Upper lobe of left lung (tissue), 4 donors: ENCODE results near the gene SLC23A3.

Source experiments
- EP300 ChIP-seq, 4 donors: sonication (generic); formaldehyde crosslinking; IDR thresholded peaks; one replicate each; pipeline ENCODE4 v1.5.1; 2017; ENCODE audit warnings: antibody characterized with exemption in 4 of 4, control low read depth in 2 of 4
- TF ChIP-seq, protein P1 (sequence below), 6 experiments: fragments of 450-650 bp in 4 of 6; fragments of 200-600 bp in 2 of 6; sonication (generic) in 2 of 6; IDR thresholded peaks; one replicate each; pipeline ENCODE4 v1.5.1; 2016 to 2019; ENCODE audit warnings: antibody characterized with exemption in 6 of 6

DNA sequence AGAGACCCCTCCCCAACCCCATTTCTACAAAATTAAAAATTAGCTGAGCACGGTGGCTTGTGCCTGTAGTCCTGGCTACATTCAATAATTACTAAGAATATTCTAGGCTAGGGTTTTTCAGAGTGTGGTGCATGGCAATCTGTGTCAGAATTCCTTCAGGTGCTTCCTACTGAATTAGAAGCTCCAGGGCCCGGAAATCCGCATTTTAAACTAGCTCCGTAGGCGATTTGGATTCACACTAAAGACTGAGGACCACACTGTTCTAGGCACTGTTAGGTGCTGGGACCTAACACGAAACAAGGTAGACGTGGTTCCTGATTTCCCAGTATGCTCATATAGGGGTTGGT, 36.1 kb upstream of the SLC23A3 start:
- TF ChIP-seq, protein P1, sequence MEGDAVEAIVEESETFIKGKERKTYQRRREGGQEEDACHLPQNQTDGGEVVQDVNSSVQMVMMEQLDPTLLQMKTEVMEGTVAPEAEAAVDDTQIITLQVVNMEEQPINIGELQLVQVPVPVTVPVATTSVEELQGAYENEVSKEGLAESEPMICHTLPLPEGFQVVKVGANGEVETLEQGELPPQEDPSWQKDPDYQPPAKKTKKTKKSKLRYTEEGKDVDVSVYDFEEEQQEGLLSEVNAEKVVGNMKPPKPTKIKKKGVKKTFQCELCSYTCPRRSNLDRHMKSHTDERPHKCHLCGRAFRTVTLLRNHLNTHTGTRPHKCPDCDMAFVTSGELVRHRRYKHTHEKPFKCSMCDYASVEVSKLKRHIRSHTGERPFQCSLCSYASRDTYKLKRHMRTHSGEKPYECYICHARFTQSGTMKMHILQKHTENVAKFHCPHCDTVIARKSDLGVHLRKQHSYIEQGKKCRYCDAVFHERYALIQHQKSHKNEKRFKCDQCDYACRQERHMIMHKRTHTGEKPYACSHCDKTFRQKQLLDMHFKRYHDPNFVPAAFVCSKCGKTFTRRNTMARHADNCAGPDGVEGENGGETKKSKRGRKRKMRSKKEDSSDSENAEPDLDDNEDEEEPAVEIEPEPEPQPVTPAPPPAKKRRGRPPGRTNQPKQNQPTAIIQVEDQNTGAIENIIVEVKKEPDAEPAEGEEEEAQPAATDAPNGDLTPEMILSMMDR (IDR thresholded peaks at IDR 0.05) = no peak
- TF ChIP-seq EP300 (IDR thresholded peaks at IDR 0.05) = no peak
